GM18511 (cell line): ENCODE measurements around the gene MCOLN2.
"Not testable (repeated sequence)": the region's sequence is repeated elsewhere in the genome, so short reads cannot be mapped to it uniquely, and the experiment has no call there.

ENCODE experiments used
- ATAC-seq: cut with Tn5 transposase; IDR thresholded peaks from one replicate; pipeline ENCODE4 v1.9.1; 2021; ENCODE audit warnings: mild to moderate bottlenecking, moderate library complexity; ENCODE audit not compliant: unreplicated experiment

MCOLN2 gene

GRCh38 chr1:84986561-84986960 lies 10.4 kb downstream of the MCOLN2 start:
- not testable (repeated sequence) for ATAC-seq

- peak; percentile 47 for ATAC-seq
Measured at GRCh38 chr1:84985365-84985764, 11.5 kb downstream of the MCOLN2 start.

- ATAC-seq: no peak
Measured at GRCh38 chr1:84982395-84982794, 14.5 kb downstream of the MCOLN2 start.

GRCh38 chr1:84975035-84975434 lies 21.9 kb downstream of the MCOLN2 start:
- ATAC-seq: peak; percentile 35

- peak; percentile 41 for ATAC-seq
Measured at GRCh38 chr1:84973498-84974334, 23.2 kb downstream of the MCOLN2 start.

- peak; percentile 44 for ATAC-seq
Measured at GRCh38 chr1:84972377-84972987, 24.4 kb downstream of the MCOLN2 start.

- ATAC-seq: peak; percentile 50
Measured at GRCh38 chr1:84971957-84972356, 25.0 kb downstream of the MCOLN2 start.

- peak; percentile 47 for ATAC-seq
Measured at GRCh38 chr1:84969489-84970250, 27.2 kb downstream of the MCOLN2 start.

- no peak for ATAC-seq
Measured at GRCh38 chr1:84968865-84969264, 28.0 kb downstream of the MCOLN2 start.

- ATAC-seq: no peak
Measured at GRCh38 chr1:84968101-84968500, 28.8 kb downstream of the MCOLN2 start.

- ATAC-seq: no peak
Measured at GRCh38 chr1:84967666-84968065, 29.2 kb downstream of the MCOLN2 start.

- ATAC-seq: no peak
Measured at GRCh38 chr1:84963021-84963420, 33.9 kb downstream of the MCOLN2 start.

- no peak for ATAC-seq
Measured at GRCh38 chr1:84961316-84961715, 35.6 kb downstream of the MCOLN2 start.

GRCh38 chr1:84960371-84960770 lies 36.5 kb downstream of the MCOLN2 start:
- ATAC-seq: no peak

- peak; percentile 92 for ATAC-seq
Measured at GRCh38 chr1:84959294-84959693, 37.6 kb downstream of the MCOLN2 start.

GRCh38 chr1:84957966-84958365 lies 38.9 kb downstream of the MCOLN2 start:
- no peak for ATAC-seq

- no peak for ATAC-seq
Measured at GRCh38 chr1:84956655-84957054, 40.3 kb downstream of the MCOLN2 start.

GRCh38 chr1:84956097-84956496 lies 40.8 kb downstream of the MCOLN2 start:
- no peak for ATAC-seq

- ATAC-seq: no peak
Measured at GRCh38 chr1:84949664-84950063, 47.2 kb downstream of the MCOLN2 start.

GRCh38 chr1:84947536-84948410 lies 49.1 kb downstream of the MCOLN2 start:
- no peak for ATAC-seq

- no peak for ATAC-seq
Measured at GRCh38 chr1:84946631-84947030, 50.3 kb downstream of the MCOLN2 start.
